ENCODE measurements around the gene OR7A5. TPM values are rescaled to one million over a fixed set of nuclear protein-coding genes. Genes with fewer than 3 reads are reported as not detected.

Gene OR7A5
- total and polyA plus RNA-seq, 2 of the 8 experiments (the other 6 are each of a cell fraction or from before 2014, with no cell fraction given), result not detected

- TF ChIP-seq POLR2AphosphoS5 (IDR thresholded peaks at IDR 0.05; ENCODE audit: low read depth, low read length), result no peak
- TF ChIP-seq TEAD4 (IDR thresholded peaks at IDR 0.05; ENCODE audit: low read depth, low read length), result no peak
- no peak for TF ChIP-seq JUN (IDR thresholded peaks at IDR 0.05; ENCODE audit: low read depth, low read length)
- no peak for TF ChIP-seq ATF3 (IDR thresholded peaks at IDR 0.05; ENCODE audit: insufficient read depth, low read depth, low read length)
- TF ChIP-seq RNF2 (IDR thresholded peaks at IDR 0.05; ENCODE audit: borderline replicate concordance, low read depth, low read length, missing control alignments, poor library complexity, severe bottlenecking), result no peak
Measured at GRCh38 chr19:14796021-14796420, 39.0 kb downstream of the OR7A5 start (continued).
